K562 (cell line): ENCODE results near the gene PIH1D1.

Source experiments
- CTCF ChIP-seq, 3 experiments: IDR thresholded peaks in 2 of 3; conservative IDR thresholded peaks in 1 of 3; 2 replicates each; pipeline ENCODE4 v1.5.1; 2011 to 2012; ENCODE audit warnings: low read length in 3 of 3, mild to moderate bottlenecking in 3 of 3, control low read depth in 2 of 3, improper control_type of control experiment in 1 of 3, inconsistent platforms in 1 of 3, low read depth in 1 of 3, mixed read lengths in 1 of 3, moderate library complexity in 1 of 3; ENCODE audit not compliant: insufficient read depth in 2 of 3
- HCFC1 ChIP-seq: IDR thresholded peaks from 2 replicates; pipeline ENCODE4 v1.6.1; 2012; ENCODE audit warnings: low read depth, low read length, improper control_type of control experiment
- NELFE ChIP-seq: IDR thresholded peaks from 2 replicates; pipeline ENCODE4 v1.6.1; 2011; ENCODE audit warnings: mild to moderate bottlenecking; ENCODE audit not compliant: insufficient read depth, insufficient read length
- NONO ChIP-seq, 2 experiments: fragments of 200-400 bp in 1 of 2; fragments of 450-650 bp in 1 of 2; formaldehyde crosslinking in 1 of 2; IDR thresholded peaks; 2 replicates each; pipeline ENCODE4 v1.6.1; 2017; ENCODE audit warnings: low read depth in 2 of 2, mild to moderate bottlenecking in 2 of 2, moderate library complexity in 2 of 2, low read length in 1 of 2
- RCOR1 ChIP-seq, 2 experiments: IDR thresholded peaks; 2 replicates each; pipeline ENCODE4 v1.6.1; 2012; ENCODE audit warnings: low read depth in 2 of 2, low read length in 2 of 2, borderline replicate concordance in 1 of 2, improper control_type of control experiment in 1 of 2
- TAF1 ChIP-seq: IDR thresholded peaks from 2 replicates; pipeline ENCODE4 v1.6.1; 2011; ENCODE audit warnings: mild to moderate bottlenecking, low read length, moderate library complexity; ENCODE audit not compliant: insufficient read depth, control insufficient read depth, severe bottlenecking; ENCODE audit errors: extremely low read depth
- UBTF ChIP-seq, 2 experiments: IDR thresholded peaks; 2 replicates each; pipeline ENCODE4 v1.6.1; 2012; ENCODE audit warnings: improper control_type of control experiment in 2 of 2, low read depth in 2 of 2, low read length in 2 of 2, borderline replicate concordance in 1 of 2
- ZFP91 ChIP-seq: sonication (generic); formaldehyde crosslinking; IDR thresholded peaks from 2 replicates; pipeline ENCODE4 v1.8.0; 2022; ENCODE audit warnings: mild to moderate bottlenecking, missing genetic modification reagents
- TF ChIP-seq, protein P1 (sequence below): fragments of 450-650 bp; IDR thresholded peaks from 2 replicates; pipeline ENCODE4 v1.6.1; 2016; ENCODE audit warnings: missing biosample characterization, missing genetic modification characterization

DNA sequence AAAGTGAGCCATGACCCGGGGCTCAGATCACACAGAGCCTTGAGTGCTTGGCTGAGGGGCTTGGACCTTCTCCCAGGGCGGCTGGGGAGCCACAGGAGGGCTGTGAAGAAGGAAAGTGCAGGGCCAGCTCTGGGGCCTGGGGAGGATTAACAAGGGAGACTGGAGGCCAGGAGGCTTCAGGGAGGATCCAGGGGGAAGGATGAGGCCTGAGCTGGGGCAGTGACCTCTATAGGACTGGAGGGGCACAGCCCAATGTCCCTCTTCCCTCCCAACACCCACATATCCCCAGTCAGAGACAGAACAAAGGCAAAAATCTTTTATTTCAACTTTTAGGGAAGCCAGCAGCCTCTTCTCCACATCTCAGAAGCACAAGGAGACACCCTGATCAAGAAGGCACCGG, 5.6 kb downstream of the PIH1D1 start:
- TF ChIP-seq RCOR1 (IDR thresholded peaks at IDR 0.05; ENCODE audit: borderline replicate concordance in 1 of 2, low read depth in 2 of 2, low read length in 2 of 2) = no peak
- no peak for TF ChIP-seq HCFC1
- no peak for TF ChIP-seq ZFP91 (CRISPR knock-in tag)
- TF ChIP-seq TAF1 = no peak
- TF ChIP-seq NELFE = no peak
- no peak for TF ChIP-seq NONO (IDR thresholded peaks at IDR 0.05; ENCODE audit: low read depth in 2 of 2, low read length in 1 of 2)
- no peak for TF ChIP-seq UBTF (IDR thresholded peaks at IDR 0.05; ENCODE audit: borderline replicate concordance in 1 of 2, low read depth in 2 of 2, low read length in 2 of 2)
- TF ChIP-seq, protein P1, sequence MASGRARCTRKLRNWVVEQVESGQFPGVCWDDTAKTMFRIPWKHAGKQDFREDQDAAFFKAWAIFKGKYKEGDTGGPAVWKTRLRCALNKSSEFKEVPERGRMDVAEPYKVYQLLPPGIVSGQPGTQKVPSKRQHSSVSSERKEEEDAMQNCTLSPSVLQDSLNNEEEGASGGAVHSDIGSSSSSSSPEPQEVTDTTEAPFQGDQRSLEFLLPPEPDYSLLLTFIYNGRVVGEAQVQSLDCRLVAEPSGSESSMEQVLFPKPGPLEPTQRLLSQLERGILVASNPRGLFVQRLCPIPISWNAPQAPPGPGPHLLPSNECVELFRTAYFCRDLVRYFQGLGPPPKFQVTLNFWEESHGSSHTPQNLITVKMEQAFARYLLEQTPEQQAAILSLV = no peak
- 0 out of 6 replicates have a peak, but pooled peaks of 1 of the 3 experiments have one; percentile 17 for TF ChIP-seq CTCF (IDR thresholded peaks at IDR 0.05 in 2 of 3, conservative IDR thresholded peaks at IDR 0.05 in 1 of 3; ENCODE audit: insufficient read depth in 2 of 3, low read depth in 1 of 3, low read length in 3 of 3)
